Activated CD4-positive, alpha-beta T cell treated with anti-CD3 and anti-CD28 coated beads, Interleukin-2, amount 10 ng/mL, durations not matched to agents 7 days and 5 days (primary cell): ENCODE results near the gene TTC5. TPM values are rescaled to one million over a fixed set of nuclear protein-coding genes. Genes with fewer than 3 reads are reported as not detected.
"Not testable (repeated sequence)": the region's sequence is repeated elsewhere in the genome, so short reads cannot be mapped to it uniquely, and the experiment has no call there.

Source experiments
- CTCF ChIA-PET: fragments of 350-600 bp; sonication (Branson Sonifier 250); formaldehyde crosslinking; loops from one replicate; lab custom pipeline; 2021; ENCODE audit warnings: antibody characterized with exemption; lab: Charles Lee
- POLR2A ChIA-PET: fragments of 350-600 bp; sonication (Branson Sonifier 250); formaldehyde crosslinking; loops from one replicate; lab custom pipeline; 2021; ENCODE audit warnings: antibody characterized with exemption; lab: Charles Lee
- DNase-seq: peaks from one replicate; pipeline ENCODE4 v3.0.0-alpha.2; 2020
- H3K27ac Mint-ChIP-seq: one replicate; pipeline ENCODE4 v1.8.0; 2021; ENCODE audit warnings: mild to moderate bottlenecking, moderate library complexity, mixed read lengths
- H3K27me3 Mint-ChIP-seq: one replicate; pipeline ENCODE4 v1.8.0; 2021; ENCODE audit warnings: mixed read lengths
- H3K36me3 Mint-ChIP-seq: one replicate; pipeline ENCODE4 v1.8.0; 2021; ENCODE audit warnings: low read depth, mixed read lengths
- H3K4me1 Mint-ChIP-seq: one replicate; pipeline ENCODE4 v1.8.0; 2021; ENCODE audit warnings: mixed read lengths
- H3K4me3 Mint-ChIP-seq: one replicate; pipeline ENCODE4 v1.8.0; 2021; ENCODE audit warnings: mild to moderate bottlenecking, moderate library complexity, mixed read lengths
- H3K9me3 Mint-ChIP-seq: one replicate; pipeline ENCODE4 v1.8.0; 2021; ENCODE audit warnings: mixed read lengths
- total RNA-seq, 2 experiments: library from RNA; stranded (reverse); gene quantifications; one replicate each; pipeline ENCODE4 v1.2.3, GENCODE V29; 2021

The TTC5 gene
- total RNA-seq, result 10 to 100 TPM; 22.7 to 23.5 TPM

- peak; percentile 91 for DNase-seq
- no peaks in the 10 kb centered on the region for H3K27me3 Mint-ChIP-seq
- peak within 1 kb of the TSS; percentile 79 for H3K4me3 Mint-ChIP-seq
- H3K36me3 Mint-ChIP-seq, result peaks cover 6% of the 10 kb centered on the region
- POLR2A ChIA-PET, result no interaction called here
- H3K27ac Mint-ChIP-seq, result peak within 1 kb of the TSS; percentile 74
- H3K9me3 Mint-ChIP-seq, result no peaks in the 10 kb centered on the region
- H3K4me1 Mint-ChIP-seq, result peaks cover 33% of the 10 kb centered on the region
- CTCF ChIA-PET, result interaction anchor here (0.6 to 1.5 kb wide), 4 partner anchors 9 to 175 kb away, joined by 3 to 5 read pairs (median 3); no protein-coding TSS in a partner anchor
Measured at GRCh38 chr14:20305265-20306078, at the start of gene TTC5. Gene TTC5, minus strand, starts transcription at chr14:20305951. Its CDS starts 14 bp downstream, at chr14:20305937.

GRCh38 chr14:20350860-20351259 is 45.1 kb upstream of the TTC5 start:
- no peaks in the 10 kb centered on the region for H3K27me3 Mint-ChIP-seq
- H3K36me3 Mint-ChIP-seq, result peaks cover 56% of the 10 kb centered on the region
- no peak for DNase-seq
- no peaks in the 10 kb centered on the region for H3K9me3 Mint-ChIP-seq
- POLR2A ChIA-PET, result no interaction called here
- CTCF ChIA-PET, result no interaction called here
- H3K4me3 Mint-ChIP-seq, result no peak overlapping the region
- peaks cover 3% of the 10 kb centered on the region for H3K4me1 Mint-ChIP-seq
- no peak overlapping the region for H3K27ac Mint-ChIP-seq

GRCh38 chr14:20350282-20350681 is 44.5 kb upstream of the TTC5 start:
- ChIA-PET CTCF (no interaction called here), POLR2A (no interaction called here)
- peaks cover 8% of the 10 kb centered on the region for H3K4me1 Mint-ChIP-seq
- no peaks in the 10 kb centered on the region for H3K27me3 Mint-ChIP-seq
- H3K4me3 Mint-ChIP-seq, result no peak overlapping the region
- H3K36me3 Mint-ChIP-seq, result peaks cover 57% of the 10 kb centered on the region
- H3K9me3 Mint-ChIP-seq, result no peaks in the 10 kb centered on the region
- no peak overlapping the region for H3K27ac Mint-ChIP-seq
- no peak for DNase-seq

GRCh38 chr14:20347747-20348146 is 42.0 kb upstream of the TTC5 start:
- H3K4me1 Mint-ChIP-seq, result peaks cover 26% of the 10 kb centered on the region
- ChIA-PET CTCF (interaction anchor here (0.6 to 0.7 kb wide), 2 partner anchors 14 to 25 kb away, joined by 3 read pairs; no protein-coding TSS in a partner anchor), POLR2A (interaction anchor here (0.6 kb wide), 1 partner anchor 12 kb away, joined by 3 read pairs; no protein-coding TSS in a partner anchor)
- H3K4me3 Mint-ChIP-seq, result no peak overlapping the region
- no peaks in the 10 kb centered on the region for H3K27me3 Mint-ChIP-seq
- no peak overlapping the region for H3K27ac Mint-ChIP-seq
- no peak for DNase-seq
- peaks cover 46% of the 10 kb centered on the region for H3K36me3 Mint-ChIP-seq
- H3K9me3 Mint-ChIP-seq, result no peaks in the 10 kb centered on the region

GRCh38 chr14:20346713-20347112 is 41.0 kb upstream of the TTC5 start:
- POLR2A ChIA-PET, result no interaction called here
- Mint-ChIP-seq H3K4me3 (no peak overlapping the region), H3K36me3 (peaks cover 41% of the 10 kb centered on the region), H3K27ac (no peak overlapping the region), H3K27me3 (no peaks in the 10 kb centered on the region), H3K4me1 (peaks cover 28% of the 10 kb centered on the region), H3K9me3 (no peaks in the 10 kb centered on the region)
- CTCF ChIA-PET, result no interaction called here
- no peak for DNase-seq

- ChIA-PET POLR2A (no interaction called here), CTCF (no interaction called here)
- H3K27me3 Mint-ChIP-seq, result no peaks in the 10 kb centered on the region
- H3K36me3 Mint-ChIP-seq, result peaks cover 33% of the 10 kb centered on the region
- no peak for DNase-seq
- H3K27ac Mint-ChIP-seq, result peak overlapping the region; percentile 10
- no peaks in the 10 kb centered on the region for H3K9me3 Mint-ChIP-seq
- H3K4me3 Mint-ChIP-seq, result no peak overlapping the region
- peaks cover 28% of the 10 kb centered on the region for H3K4me1 Mint-ChIP-seq
Measured at GRCh38 chr14:20345366-20345765, 39.6 kb upstream of the TTC5 start.

- peak overlapping the region; percentile 99 for H3K27ac Mint-ChIP-seq
- H3K9me3 Mint-ChIP-seq, result no peaks in the 10 kb centered on the region
- POLR2A ChIA-PET, result interaction anchor here (0.6 to 2.7 kb wide), 10 partner anchors 11 to 337 kb away, joined by 3 to 20 read pairs (median 5); partner anchors contain the start of genes APEX1, CCNB1IP1, OSGEP and PIP4P1
- H3K4me1 Mint-ChIP-seq, result peaks cover 26% of the 10 kb centered on the region
- no peak for DNase-seq
- peaks cover 24% of the 10 kb centered on the region for H3K36me3 Mint-ChIP-seq
- CTCF ChIA-PET, result interaction anchor here (1.0 to 4.4 kb wide), 7 partner anchors 11 to 277 kb away, joined by 3 to 31 read pairs (median 6); partner anchors contain the start of genes APEX1 and OSGEP
- peak overlapping the region; percentile 92 for H3K4me3 Mint-ChIP-seq
- peaks cover 2% of the 10 kb centered on the region for H3K27me3 Mint-ChIP-seq
Measured at GRCh38 chr14:20343862-20344220, 38.1 kb upstream of the TTC5 start.

GRCh38 chr14:20343092-20343861 is 37.5 kb upstream of the TTC5 start, which contains the start of gene PARP2:
Gene PARP2, plus strand, starts transcription at chr14:20343635. Its CDS starts 7 bp downstream, at chr14:20343642.
- H3K36me3 Mint-ChIP-seq, result peaks cover 24% of the 10 kb centered on the region

GRCh38 chr14:20341646-20342045 is 35.9 kb upstream of the TTC5 start:
- H3K27ac Mint-ChIP-seq, result no peak overlapping the region
- ChIA-PET POLR2A (interaction anchor here (2.7 kb wide), 1 partner anchor 9 kb away, joined by 20 read pairs; the partner anchor contains the start of gene CCNB1IP1), CTCF (interaction anchor here (0.6 to 4.4 kb wide), 6 partner anchors 9 to 299 kb away, joined by 3 to 31 read pairs (median 3); partner anchors contain the start of gene PIP4P1)

More at GRCh38 chr14:20343092-20343861, 37.5 kb upstream of the TTC5 start, which contains the start of gene PARP2:
- ChIA-PET POLR2A (interaction anchor here (0.5 to 2.7 kb wide), 11 partner anchors 10 to 453 kb away, joined by 3 to 20 read pairs (median 5); partner anchors contain the start of genes APEX1, CCNB1IP1, OSGEP and PIP4P1), CTCF (interaction anchor here (0.7 to 4.4 kb wide), 11 partner anchors 9 to 277 kb away, joined by 3 to 31 read pairs (median 6); partner anchors contain the start of genes APEX1, CCNB1IP1 and OSGEP)
- DNase-seq, result peak; percentile 93
- peaks cover 2% of the 10 kb centered on the region for H3K27me3 Mint-ChIP-seq
- no peaks in the 10 kb centered on the region for H3K9me3 Mint-ChIP-seq
- peak within 1 kb of the TSS; percentile 92 for H3K4me3 Mint-ChIP-seq
- H3K27ac Mint-ChIP-seq, result peak within 1 kb of the TSS; percentile 99
- H3K4me1 Mint-ChIP-seq, result peaks cover 26% of the 10 kb centered on the region

GRCh38 chr14:20341032-20341431 is 35.3 kb upstream of the TTC5 start:
- Mint-ChIP-seq H3K4me1 (peaks cover 26% of the 10 kb centered on the region), H3K36me3 (peaks cover 11% of the 10 kb centered on the region)
- CTCF ChIA-PET, result interaction anchor here (0.6 to 4.4 kb wide), 3 partner anchors 9 to 300 kb away, joined by 3 to 31 read pairs (median 9); no protein-coding TSS in a partner anchor
- DNase-seq, H3K27ac Mint-ChIP-seq, H3K9me3 Mint-ChIP-seq, POLR2A ChIA-PET, H3K27me3 Mint-ChIP-seq, H3K4me3 Mint-ChIP-seq: not testable (repeated sequence)

More at GRCh38 chr14:20341646-20342045, 35.9 kb upstream of the TTC5 start:
- peaks cover 26% of the 10 kb centered on the region for H3K4me1 Mint-ChIP-seq
- peaks cover 15% of the 10 kb centered on the region for H3K36me3 Mint-ChIP-seq
- H3K27me3 Mint-ChIP-seq, result peaks cover 7% of the 10 kb centered on the region
- no peaks in the 10 kb centered on the region for H3K9me3 Mint-ChIP-seq
- DNase-seq, result no peak
- H3K4me3 Mint-ChIP-seq, result peak overlapping the region; percentile 92

GRCh38 chr14:20334017-20334416 is 28.3 kb upstream of the TTC5 start:
- POLR2A ChIA-PET, result interaction anchor here (0.6 to 2.4 kb wide), 2 partner anchors 9 to 36 kb away, joined by 4 to 20 read pairs; partner anchors contain the start of gene PARP2
- Mint-ChIP-seq H3K9me3 (no peaks in the 10 kb centered on the region), H3K36me3 (peaks cover 4% of the 10 kb centered on the region), H3K4me1 (peaks cover 46% of the 10 kb centered on the region), H3K27me3 (peaks cover 6% of the 10 kb centered on the region), H3K27ac (no peak overlapping the region), H3K4me3 (peak overlapping the region; percentile 98)
- no peak for DNase-seq
- CTCF ChIA-PET, result interaction anchor here (1.6 kb wide), 1 partner anchor 9 kb away, joined by 5 read pairs; no protein-coding TSS in a partner anchor

GRCh38 chr14:20333494-20333841 is 27.7 kb upstream of the TTC5 start:
- ChIA-PET CTCF (interaction anchor here (1.6 kb wide), 1 partner anchor 9 kb away, joined by 5 read pairs; no protein-coding TSS in a partner anchor), POLR2A (interaction anchor here (0.6 to 2.4 kb wide), 2 partner anchors 10 to 35 kb away, joined by 4 to 20 read pairs; partner anchors contain the start of gene PARP2)
- peak overlapping the region; percentile 98 for H3K4me3 Mint-ChIP-seq
- peak overlapping the region; percentile 94 for H3K27ac Mint-ChIP-seq
- peaks cover 4% of the 10 kb centered on the region for H3K36me3 Mint-ChIP-seq
- H3K9me3 Mint-ChIP-seq, result no peaks in the 10 kb centered on the region
- H3K4me1 Mint-ChIP-seq, result peaks cover 50% of the 10 kb centered on the region
- H3K27me3 Mint-ChIP-seq, result peaks cover 4% of the 10 kb centered on the region
- DNase-seq, result no peak
